SK-N-SH (cell line): ENCODE results near the gene SPATA13.

Experiments
- CTCF ChIP-seq: fragments of 200-600 bp; sonication (generic); IDR thresholded peaks from 2 replicates; pipeline ENCODE4 v1.6.1; 2017; ENCODE audit warnings: antibody characterized with exemption, mild to moderate bottlenecking, moderate library complexity
- FOXM1 ChIP-seq: IDR thresholded peaks from 2 replicates; pipeline ENCODE4 v1.4.0; 2012; ENCODE audit warnings: low read depth, mild to moderate bottlenecking
- JUND ChIP-seq: IDR thresholded peaks from 2 replicates; pipeline ENCODE4 v1.4.0; 2012
- POLR2AphosphoS5 ChIP-seq: IDR thresholded peaks from 2 replicates; pipeline ENCODE4 v1.6.1; 2012; ENCODE audit warnings: low read depth, low read length
- RAD21 ChIP-seq: IDR thresholded peaks from 2 replicates; pipeline ENCODE4 v1.6.1; 2012; ENCODE audit warnings: mild to moderate bottlenecking, low read length
- RFX5 ChIP-seq: IDR thresholded peaks from 2 replicates; pipeline ENCODE4 v1.6.1; 2012; ENCODE audit warnings: mild to moderate bottlenecking, improper control_type of control experiment, low read length
- SMC3 ChIP-seq: IDR thresholded peaks from 2 replicates; pipeline ENCODE4 v1.6.1; 2012; ENCODE audit warnings: low read depth, low read length, improper control_type of control experiment
- TAF1 ChIP-seq: IDR thresholded peaks from 2 replicates; pipeline ENCODE4 v1.6.1; 2012; ENCODE audit warnings: low read depth, mild to moderate bottlenecking, low read length, moderate library complexity, borderline replicate concordance
- USF2 ChIP-seq: fragments of 150-350 bp; IDR thresholded peaks from 2 replicates; pipeline ENCODE4 v1.6.1; 2017; ENCODE audit warnings: antibody characterized with exemption, low read length, low read depth, borderline replicate concordance

GRCh38 chr13:24119626-24120508 is 40.7 kb upstream of the SPATA13 start:
- TF ChIP-seq SMC3 = no peak
- no peak for TF ChIP-seq TAF1
- TF ChIP-seq RFX5 = no peak
- no peak for TF ChIP-seq JUND
- TF ChIP-seq POLR2AphosphoS5 = no peak
- TF ChIP-seq CTCF = no peak
- no peak for TF ChIP-seq RAD21
- TF ChIP-seq FOXM1 = no peak
- no peak for TF ChIP-seq USF2
